Skeletal muscle tissue (tissue), 4 donors: ENCODE measurements around the gene TRIM47. TPM values are rescaled to one million over a fixed set of nuclear protein-coding genes. Genes with fewer than 3 reads are reported as not detected.
"Not testable (repeated sequence)": the region's sequence is repeated elsewhere in the genome, so short reads cannot be mapped to it uniquely, and the experiment has no call there.

Experiments
- H3K27ac ChIP-seq: one replicate; pipeline ENCODE4 v1.7.0; 2013; ENCODE audit warnings: mild to moderate bottlenecking, low read depth, low read length, inconsistent platforms
- H3K27me3 ChIP-seq, 3 donors: one replicate each; pipeline ENCODE4 v1.7.0; 2013; ENCODE audit warnings: low read length in 3 of 3; ENCODE audit not compliant: control insufficient read depth in 3 of 3, insufficient read depth in 3 of 3
- H3K36me3 ChIP-seq, 3 donors: one replicate each; pipeline ENCODE4 v1.7.0; 2013; ENCODE audit warnings: low read length in 3 of 3; ENCODE audit not compliant: control insufficient read depth in 3 of 3, insufficient read depth in 3 of 3
- H3K4me1 ChIP-seq, 3 donors: one replicate each; pipeline ENCODE4 v1.7.0; 2013; ENCODE audit warnings: low read length in 3 of 3, mild to moderate bottlenecking in 3 of 3; ENCODE audit not compliant: control insufficient read depth in 3 of 3, insufficient read depth in 3 of 3
- H3K4me3 ChIP-seq, 3 donors: one replicate each; pipeline ENCODE4 v1.7.0; 2013; ENCODE audit warnings: low read length in 3 of 3
- H3K9ac ChIP-seq, 3 donors: one replicate each; pipeline ENCODE4 v1.7.0; 2013; ENCODE audit warnings: low read length in 3 of 3, mild to moderate bottlenecking in 3 of 3, moderate library complexity in 2 of 3, low read depth in 1 of 3
- H3K9me3 ChIP-seq, 3 donors: one replicate each; pipeline ENCODE4 v1.7.0; 2013; ENCODE audit warnings: low read length in 3 of 3; ENCODE audit not compliant: control insufficient read depth in 3 of 3
- total RNA-seq: library from RNA; depleted of rRNA; stranded (reverse); fragments of >200 nt; gene quantifications from one replicate; pipeline ENCODE4 v1.2.3, GENCODE V29; 2014
- donor health status: Osteomylitis.

Gene TRIM47
- total RNA-seq, 1 donor from 2014 or later, result 23.5 TPM

DNA sequence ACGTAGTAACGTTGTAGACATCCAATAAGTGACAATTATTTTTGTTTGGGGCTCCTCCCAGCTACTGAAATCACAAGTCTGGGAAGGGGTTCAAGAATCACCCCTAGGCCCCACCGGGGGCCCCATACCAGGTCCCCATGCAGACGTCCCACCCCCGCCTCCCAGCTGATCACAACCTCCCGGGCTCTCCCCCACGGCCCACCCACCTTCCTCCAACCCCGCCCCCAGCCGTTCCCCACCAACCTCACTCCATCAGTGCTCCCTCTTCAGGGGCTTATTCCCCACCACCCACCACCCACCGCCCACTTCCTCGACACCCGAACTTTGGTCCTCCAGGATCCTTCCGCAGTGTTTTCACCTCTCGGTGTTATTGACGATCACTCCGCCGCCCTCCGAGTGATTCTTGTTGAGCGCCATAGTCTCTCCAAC is 23.5 kb downstream of the TRIM47 start:
- H3K27me3 ChIP-seq, result no peaks in the 10 kb centered on the region
- H3K27ac ChIP-seq, result peak overlapping the region; percentile 98
- peak overlapping the region; percentile 77 to 88 (median 86) for H3K9ac ChIP-seq
- H3K36me3 ChIP-seq, result peaks cover 13 to 14% (median 13%) of the 10 kb centered on the region in 3 donors
- no peaks in the 10 kb centered on the region for H3K9me3 ChIP-seq
- H3K4me3 ChIP-seq, result peak overlapping the region; percentile 79 to 86 (median 82)
- H3K4me1 ChIP-seq, result peaks cover 38 to 46% (median 39%) of the 10 kb centered on the region in 3 donors

DNA sequence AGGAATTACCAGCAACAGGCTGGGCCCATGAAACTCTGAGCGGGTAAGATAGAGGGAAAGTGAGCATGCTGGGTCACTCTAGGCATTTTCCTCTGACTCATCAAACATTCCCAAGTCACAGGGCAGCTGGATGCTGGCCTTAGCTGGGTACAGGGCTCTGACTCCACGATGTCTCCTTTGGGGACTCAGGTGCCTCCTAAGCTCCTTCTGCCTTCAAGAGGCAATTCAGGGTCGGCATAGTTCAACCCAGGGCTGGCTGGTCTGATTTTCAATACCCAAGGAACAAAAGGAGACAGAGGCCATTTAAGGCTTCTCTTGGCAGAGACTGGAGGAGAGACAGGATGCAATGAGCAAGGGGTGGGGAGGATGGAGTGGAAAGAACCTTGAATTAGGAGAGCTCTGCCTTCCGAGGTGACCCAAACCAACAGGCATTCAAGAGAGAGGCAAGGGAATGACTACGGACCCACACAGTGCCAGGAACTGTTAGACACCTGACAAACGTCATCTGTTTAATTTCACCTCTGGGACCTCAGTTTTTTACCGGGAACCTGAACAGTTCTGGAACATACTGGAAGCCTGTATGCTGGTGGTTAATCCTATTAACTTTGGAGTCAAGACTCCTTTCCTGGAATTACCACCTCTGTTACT is 24.2 kb downstream of the TRIM47 start:
- Histone ChIP-seq H3K27ac (peak overlapping the region; percentile 98), H3K9me3 (no peaks in the 10 kb centered on the region), H3K9ac (peak overlapping the region; percentile 77 to 88 (median 86)), H3K36me3 (peaks cover 19 to 21% (median 20%) of the 10 kb centered on the region in 3 donors), H3K4me3 (peak overlapping the region; percentile 79 to 86 (median 82)), H3K4me1 (peaks cover 45 to 53% (median 45%) of the 10 kb centered on the region in 3 donors), H3K27me3 (no peaks in the 10 kb centered on the region)

DNA sequence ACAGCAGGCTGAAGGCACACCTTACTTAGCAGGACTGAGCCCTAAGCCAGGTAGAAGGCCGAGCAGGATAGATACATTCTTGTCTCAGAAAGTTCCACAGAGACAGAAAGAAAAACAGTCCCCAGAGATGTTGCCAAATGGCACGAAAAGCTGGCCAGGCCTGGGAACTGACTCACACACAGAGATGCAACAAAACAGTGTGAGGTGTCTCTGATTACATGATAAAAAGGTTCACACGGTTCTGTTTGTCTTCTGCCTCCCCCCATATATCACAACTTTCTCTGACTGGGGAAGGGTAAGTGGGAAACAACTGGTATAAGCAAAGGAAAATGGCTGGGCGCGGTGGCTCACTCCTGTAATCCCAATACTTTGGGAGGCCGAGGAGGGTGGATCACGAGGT is 24.9 kb downstream of the TRIM47 start:
- Histone ChIP-seq H3K9ac (peak overlapping the region in 2 of 3 donors; percentile 86 to 88), H3K9me3 (no peaks in the 10 kb centered on the region), H3K4me3 (peak overlapping the region in 2 of 3 donors; percentile 38 to 41), H3K4me1 (peaks cover 46 to 60% (median 50%) of the 10 kb centered on the region in 3 donors), H3K27me3 (no peaks in the 10 kb centered on the region), H3K36me3 (peaks cover 27 to 29% (median 28%) of the 10 kb centered on the region in 3 donors), H3K27ac (peak overlapping the region; percentile 98)

DNA sequence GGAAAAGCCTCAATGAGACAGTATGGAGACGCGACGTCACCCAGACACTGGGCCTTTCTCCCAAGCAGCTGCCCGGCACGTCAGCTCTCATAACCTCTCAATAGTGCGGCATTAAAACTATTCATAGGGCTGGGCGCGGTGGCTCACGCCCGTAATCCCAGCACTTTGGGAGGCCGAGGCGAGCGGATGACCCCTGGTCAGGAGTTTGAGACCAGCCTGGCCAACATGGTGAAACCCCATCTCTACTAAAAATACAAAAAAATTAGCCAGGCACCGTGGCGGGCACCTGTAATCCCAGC is 26.7 kb downstream of the TRIM47 start:
- Histone ChIP-seq H3K27ac (peak overlapping the region; percentile 71), H3K9ac (peak overlapping the region in 2 of 3 donors; percentile 2 to 71), H3K4me1 (peaks cover 51 to 77% (median 65%) of the 10 kb centered on the region in 3 donors), H3K36me3 (peaks cover 45 to 46% (median 46%) of the 10 kb centered on the region in 3 donors)
- not testable (repeated sequence) for H3K4me3 ChIP-seq, H3K9me3 ChIP-seq, H3K27me3 ChIP-seq

DNA sequence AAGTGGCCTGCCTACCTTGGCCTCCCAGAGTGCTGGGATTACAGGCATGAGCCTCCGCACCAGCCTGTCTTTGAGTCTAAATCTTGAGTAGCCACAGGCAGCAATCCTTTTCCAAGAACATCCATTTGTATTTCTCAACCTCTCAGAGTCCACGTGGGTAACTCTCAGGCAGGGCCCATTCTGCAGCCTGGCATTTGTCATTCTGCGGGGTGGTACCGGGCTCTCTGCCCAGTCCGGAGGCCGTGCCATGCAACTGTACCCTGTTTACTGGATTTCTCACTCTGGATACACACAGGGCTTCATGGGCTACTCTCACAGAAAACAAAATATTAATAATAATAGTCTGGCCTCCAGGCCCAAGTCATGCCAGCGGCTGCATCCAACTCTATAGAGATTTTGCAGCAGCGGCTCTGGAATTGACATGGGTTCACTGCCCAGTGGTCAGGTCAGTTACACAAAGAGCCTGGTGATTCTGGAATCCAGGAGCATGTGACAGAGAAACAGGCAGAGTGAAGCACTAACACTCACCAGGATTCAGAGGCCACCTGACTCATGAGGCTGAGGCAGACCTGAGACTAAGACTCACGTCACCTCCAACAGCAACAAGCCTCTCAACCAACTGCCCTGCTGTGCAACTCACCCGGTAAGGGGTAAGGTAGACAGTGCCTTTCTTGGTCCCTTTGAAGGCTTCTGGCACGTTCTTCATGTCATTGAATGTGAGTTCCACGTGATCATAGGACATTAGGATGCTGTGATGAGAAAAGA is 27.3 kb downstream of the TRIM47 start:
- Histone ChIP-seq H3K36me3 (peaks cover 50 to 51% (median 51%) of the 10 kb centered on the region in 3 donors), H3K9me3 (no peaks in the 10 kb centered on the region), H3K9ac (peak overlapping the region in 2 of 3 donors; percentile 2 to 71), H3K27ac (peak overlapping the region; percentile 71), H3K4me3 (peak overlapping the region in 1 of 3 donors; percentile 29), H3K27me3 (no peaks in the 10 kb centered on the region), H3K4me1 (peaks cover 48 to 79% (median 65%) of the 10 kb centered on the region in 3 donors)

DNA sequence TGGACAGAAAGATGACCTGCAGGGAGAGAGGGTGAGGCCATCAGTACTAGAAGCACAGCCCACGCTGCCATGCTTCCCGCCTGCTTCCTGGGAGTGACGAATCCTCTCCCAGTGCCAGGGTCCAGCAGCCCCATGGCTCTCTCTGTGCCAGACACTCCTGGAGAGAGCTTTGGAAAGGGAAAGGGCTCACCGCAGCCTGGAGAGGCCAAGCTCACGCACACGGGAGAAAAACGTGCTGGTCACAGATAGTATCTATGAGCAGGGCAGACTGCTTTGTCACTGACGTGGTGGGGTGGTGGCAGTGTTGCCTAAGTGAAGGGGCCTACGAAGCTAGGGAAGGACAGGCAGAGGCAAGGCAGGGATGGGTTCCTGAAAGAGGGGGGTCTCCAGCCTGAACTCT is 28.7 kb downstream of the TRIM47 start:
- Histone ChIP-seq H3K36me3 (peaks cover 54 to 55% (median 54%) of the 10 kb centered on the region in 3 donors), H3K4me1 (peaks cover 60 to 88% (median 77%) of the 10 kb centered on the region in 3 donors), H3K27me3 (no peaks in the 10 kb centered on the region), H3K27ac (peak overlapping the region; percentile 71), H3K9ac (peak overlapping the region in 1 of 3 donors; percentile 50), H3K4me3 (no peak overlapping the region), H3K9me3 (no peaks in the 10 kb centered on the region)

DNA sequence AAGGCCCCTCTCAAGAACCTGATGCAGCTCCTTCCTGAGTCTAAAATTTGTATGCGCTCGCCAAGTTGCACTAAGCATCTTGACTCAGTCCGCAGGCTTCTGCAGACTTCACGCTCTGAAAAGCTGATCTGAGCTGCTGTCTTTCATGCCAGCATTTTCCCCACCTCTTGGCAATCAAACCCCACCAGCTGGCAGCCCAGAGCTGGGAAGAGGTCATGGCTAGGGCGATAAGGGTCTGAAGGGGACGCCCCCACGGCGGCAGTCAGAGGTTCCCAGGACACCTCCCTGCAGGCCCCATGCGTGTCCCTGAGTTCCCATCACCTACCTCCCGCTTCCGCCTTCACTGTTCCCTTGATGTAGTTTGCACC is 29.1 kb downstream of the TRIM47 start:
- H3K9ac ChIP-seq, result peak overlapping the region in 1 of 3 donors; percentile 50
- peak overlapping the region; percentile 71 for H3K27ac ChIP-seq
- H3K36me3 ChIP-seq, result peaks cover 54 to 55% (median 54%) of the 10 kb centered on the region in 3 donors
- no peaks in the 10 kb centered on the region for H3K27me3 ChIP-seq
- H3K4me3 ChIP-seq, result no peak overlapping the region
- H3K4me1 ChIP-seq, result peaks cover 57 to 85% (median 74%) of the 10 kb centered on the region in 3 donors
- no peaks in the 10 kb centered on the region for H3K9me3 ChIP-seq

DNA sequence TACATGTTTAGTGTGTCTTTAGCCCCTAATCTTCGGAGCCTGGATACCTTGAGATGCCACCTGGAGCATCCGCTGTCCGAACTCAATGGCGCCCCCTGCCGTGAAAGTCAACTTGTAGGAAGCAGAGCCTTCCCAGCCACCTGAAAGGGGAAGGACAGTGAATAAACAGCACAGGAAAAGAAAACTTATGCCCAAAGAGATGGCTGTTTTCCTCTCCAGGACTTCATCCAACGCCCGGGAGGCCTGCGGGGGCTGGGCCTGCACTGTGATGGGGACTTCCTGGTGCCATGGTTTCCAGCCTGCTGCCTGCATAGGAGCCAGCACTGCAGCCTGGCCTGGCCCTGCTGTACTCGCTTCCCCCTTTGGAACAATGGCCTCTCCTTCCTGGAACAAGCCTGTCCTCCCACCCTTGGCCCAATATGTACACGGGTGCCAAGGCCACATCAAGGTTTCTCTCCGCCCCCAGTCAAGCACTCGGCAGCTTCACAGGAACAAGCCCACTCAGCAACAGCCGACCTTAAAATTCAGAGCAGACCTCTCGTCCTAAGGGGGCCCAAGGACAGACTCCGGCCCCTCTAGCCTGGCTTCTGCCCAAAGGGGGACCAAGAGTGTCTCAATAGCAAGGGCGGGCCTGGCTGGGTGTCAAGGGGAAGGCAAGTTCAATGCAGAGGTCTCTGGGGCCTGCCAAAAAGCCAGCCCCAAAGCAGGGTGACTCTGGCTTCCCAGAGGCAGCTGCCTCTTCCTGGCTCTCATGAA is 29.7 kb downstream of the TRIM47 start:
- peak overlapping the region in 1 of 3 donors; percentile 47 for H3K9ac ChIP-seq
- no peaks in the 10 kb centered on the region for H3K27me3 ChIP-seq
- H3K27ac ChIP-seq, result peak overlapping the region; percentile 71
- H3K9me3 ChIP-seq, result no peaks in the 10 kb centered on the region
- peaks cover 54 to 55% (median 54%) of the 10 kb centered on the region in 3 donors for H3K36me3 ChIP-seq
- peaks cover 52 to 80% (median 70%) of the 10 kb centered on the region in 3 donors for H3K4me1 ChIP-seq
- H3K4me3 ChIP-seq, result peak overlapping the region in 1 of 3 donors; percentile 14

DNA sequence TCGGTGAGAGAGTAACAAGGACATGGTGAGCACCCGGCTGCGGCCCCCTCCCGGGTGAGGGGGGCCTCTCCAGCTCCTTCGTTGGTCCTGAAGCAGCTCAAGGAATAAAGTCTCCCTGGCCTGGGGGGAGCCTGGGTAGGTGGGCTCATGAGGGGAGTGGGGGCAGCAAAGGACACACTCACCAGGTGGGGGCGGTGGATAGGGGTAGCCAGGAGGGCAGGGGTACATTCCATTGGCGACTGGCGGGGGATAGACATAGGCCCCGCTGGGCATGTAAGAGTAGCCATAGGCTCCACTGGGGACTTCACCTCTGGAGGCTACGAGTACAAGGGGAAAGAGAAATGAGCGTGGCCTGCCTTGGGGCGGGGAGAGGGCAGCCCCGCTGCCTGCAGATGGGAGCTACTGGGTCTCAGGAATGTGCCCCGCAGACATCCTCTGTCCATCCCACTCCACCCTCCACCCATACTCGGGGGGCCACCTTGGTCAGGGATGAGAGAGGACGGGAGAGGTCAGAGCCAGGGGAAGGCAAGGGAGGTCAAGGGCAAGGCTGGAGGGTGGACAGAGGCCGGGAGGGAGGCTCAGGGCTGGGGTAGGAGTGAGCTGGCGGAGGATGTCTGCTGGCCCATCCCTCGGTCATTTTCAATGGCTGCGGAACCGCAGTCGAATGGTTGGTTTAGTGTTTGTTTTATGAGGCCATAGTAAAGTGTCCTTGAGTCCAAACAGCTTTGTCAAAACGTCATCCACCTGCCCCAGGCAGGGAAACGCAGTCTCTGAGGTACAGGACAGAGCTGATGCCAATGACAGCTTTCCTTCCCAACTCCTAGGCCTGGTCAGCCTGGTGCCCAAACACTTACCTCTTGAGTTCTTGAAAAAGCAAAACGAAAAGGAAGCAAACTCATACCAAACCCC is 30.5 kb downstream of the TRIM47 start:
- H3K36me3 ChIP-seq, result peaks cover 54 to 55% (median 54%) of the 10 kb centered on the region in 3 donors
- H3K4me1 ChIP-seq, result peaks cover 46 to 71% (median 63%) of the 10 kb centered on the region in 3 donors
- no peaks in the 10 kb centered on the region for H3K27me3 ChIP-seq
- H3K9me3 ChIP-seq, result no peaks in the 10 kb centered on the region
- H3K27ac ChIP-seq, result peak overlapping the region; percentile 38
- H3K4me3 ChIP-seq, result peak overlapping the region in 1 of 3 donors; percentile 14
- H3K9ac ChIP-seq, result peak overlapping the region in 1 of 3 donors; percentile 45
